Right ventricle myocardium inferior (tissue), 1 donor: ENCODE data around the gene PRKCI. TPM values are rescaled to one million over a fixed set of nuclear protein-coding genes. Genes with fewer than 3 reads are reported as not detected.
"Not testable (repeated sequence)": the region's sequence is repeated elsewhere in the genome, so short reads cannot be mapped to it uniquely, and the experiment has no call there.

Experiments
- ATAC-seq: fragments of 200-7000 bp; cut with Tn5 transposase; one replicate; pipeline ENCODE4 v1.9.1; 2020; ENCODE audit warnings: mild to moderate bottlenecking, moderate library complexity
- DNase-seq: peaks from one replicate; pipeline ENCODE4 v3.0.0; 2021; ENCODE audit errors: missing footprints
- intact Hi-C: fragments of 100-400 bp; cut with DNase I; formaldehyde crosslinking; loops from one replicate; pipeline ENCODE4 v1.11.0; 2022
- total RNA-seq: library from RNA; stranded (reverse); fragmentation: NEBNext Ultra II Directional; extraction: Animal tissue kit (Norgen Biotek cat#: 25700); gene quantifications from one replicate; pipeline ENCODE4 v1.2.1, GENCODE V29; 2021
- donor health status: DM: no; HTN: yes; CAD: no; lungs with severe emphysema.

Gene PRKCI
- total RNA-seq, 1 donor from 2014 or later: 17.2 TPM

GRCh38 chr3:170327040-170327808, 105.0 kb downstream of the PRKCI start:
- no peak for ATAC-seq
- DNase-seq: no peak

DNA sequence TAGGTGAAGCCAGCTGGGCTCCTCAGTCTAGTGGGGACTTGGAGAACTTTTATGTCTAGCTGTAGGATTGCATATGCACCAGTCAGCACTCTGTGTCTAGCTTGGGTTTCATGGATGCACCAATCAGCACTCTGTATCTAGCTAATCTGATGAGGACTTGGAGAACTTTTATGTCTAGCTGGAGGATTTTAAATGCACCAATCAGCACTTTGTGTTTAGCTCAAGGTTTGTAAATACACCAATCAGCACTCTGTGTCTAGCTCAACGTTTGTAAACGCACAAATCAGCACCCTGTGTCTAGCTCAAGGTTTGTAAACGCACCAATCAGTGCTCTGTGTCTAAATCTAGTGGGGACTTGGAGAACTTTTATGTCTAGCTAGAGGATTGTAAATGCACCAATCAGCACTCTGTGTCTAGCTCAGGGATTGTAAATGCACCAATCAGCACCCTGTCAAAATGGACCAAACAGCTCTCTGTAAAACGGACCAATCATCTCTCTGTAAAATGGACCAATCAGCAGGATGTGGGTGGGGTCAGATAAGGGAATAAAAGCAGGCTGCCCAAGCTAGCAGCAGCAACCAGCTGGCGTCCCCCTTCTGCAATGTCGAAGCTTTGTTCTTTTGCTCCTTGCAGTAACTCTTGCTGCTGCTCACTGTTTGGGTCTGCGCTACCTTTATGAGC, 105.8 kb downstream of the PRKCI start:
- ATAC-seq, intact Hi-C loops, DNase-seq: not testable (repeated sequence)

More at GRCh38 chr3:170327040-170327808, 105.0 kb downstream of the PRKCI start:
- intact Hi-C loops: no loop called here

DNA sequence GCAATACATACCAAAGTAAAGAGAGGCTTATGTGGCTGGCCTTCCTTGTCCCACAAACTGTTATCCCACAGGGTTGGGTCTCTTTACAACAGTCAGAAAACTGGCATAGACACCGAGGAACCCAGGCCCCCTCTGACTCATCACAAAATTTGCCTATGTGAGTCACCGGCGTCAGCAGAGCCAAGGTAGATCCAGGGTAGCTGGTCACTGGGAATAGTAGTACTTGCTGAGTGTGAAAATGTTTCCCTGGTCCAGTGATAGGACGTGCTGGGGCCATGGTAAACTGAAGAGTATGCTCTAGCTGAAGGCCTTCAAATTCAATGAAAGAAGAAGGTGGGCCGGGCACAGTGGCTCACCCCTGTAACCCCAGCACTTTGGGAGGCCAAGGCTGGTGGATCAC, 108.1 kb downstream of the PRKCI start:
- no peak for ATAC-seq
- intact Hi-C loops: no loop called here

DNA sequence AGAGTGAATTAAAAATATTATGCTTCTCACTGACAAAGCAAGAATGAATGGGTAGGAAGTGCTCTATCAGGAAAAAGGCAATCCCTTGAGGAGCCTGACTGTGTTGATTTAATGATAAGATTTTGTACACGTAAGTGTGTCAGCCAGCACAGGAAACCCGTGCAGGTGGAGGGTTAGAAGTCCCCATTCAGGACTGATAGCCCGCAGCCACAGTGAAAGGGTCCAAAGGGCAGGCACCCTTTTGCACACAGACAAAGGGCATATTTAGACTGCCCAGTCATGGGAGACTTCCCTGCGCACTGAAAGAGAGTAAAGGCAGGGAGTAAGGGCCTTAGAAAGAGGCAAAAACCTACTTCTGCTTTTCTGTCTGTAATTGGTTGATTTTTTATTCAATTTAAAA, 108.9 kb downstream of the PRKCI start:
- ATAC-seq: no peak

More for the DNA sequence above, 108.1 kb downstream of the PRKCI start:
- no peak for DNase-seq

DNA sequence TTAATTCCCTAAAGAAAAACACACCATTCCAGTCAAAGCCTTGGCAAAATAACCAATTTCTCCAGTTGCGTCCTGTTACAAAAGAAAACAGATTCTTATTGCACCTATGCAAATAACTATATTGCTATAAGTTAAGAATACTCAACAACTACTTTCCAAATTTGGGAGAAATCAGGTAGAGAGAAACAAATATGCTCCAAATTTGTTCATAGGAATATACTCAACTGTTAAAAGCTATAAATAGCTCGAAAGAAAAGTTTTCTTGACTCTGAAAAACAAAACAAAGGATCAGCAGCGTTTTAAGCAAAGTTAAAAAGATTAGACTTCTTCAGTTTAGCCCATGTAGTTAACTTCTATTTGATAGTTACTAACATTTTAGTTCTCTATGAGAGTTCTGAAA, 115.2 kb downstream of the PRKCI start:
- ATAC-seq (no peak), DNase-seq (no peak)
- intact Hi-C loops: no loop called here

More for the DNA sequence above, 108.9 kb downstream of the PRKCI start:
- DNase-seq: no peak
- intact Hi-C loops: no loop called here

DNA sequence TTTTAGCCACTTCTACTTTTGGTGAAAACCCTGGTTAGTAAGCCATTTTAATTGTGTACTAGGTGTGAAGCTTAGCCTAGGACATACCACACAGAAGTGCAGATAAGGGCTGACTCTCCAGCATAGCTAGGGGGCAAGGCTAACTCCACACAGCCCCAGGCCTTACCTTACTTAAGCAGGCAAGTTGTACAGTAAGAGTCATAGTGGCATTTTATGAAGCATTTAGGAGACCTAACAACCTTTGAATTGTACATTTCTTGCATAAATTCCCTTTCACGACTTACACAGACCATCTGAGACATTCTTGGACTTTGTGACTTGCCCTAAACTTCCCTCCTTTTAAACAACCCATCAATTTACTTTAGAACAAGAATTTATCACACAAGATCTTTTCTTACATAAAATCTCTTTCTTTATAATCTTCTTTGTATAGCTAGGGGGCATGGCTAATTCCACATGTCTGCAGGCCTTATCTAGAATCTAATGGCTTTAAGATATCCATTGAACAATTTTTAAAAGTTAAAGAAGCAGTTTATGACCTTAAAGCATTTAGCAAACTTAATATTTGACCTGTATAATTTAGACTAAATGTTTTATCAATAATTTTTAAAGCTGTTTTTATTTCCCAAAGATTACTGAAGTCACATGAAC, 116.6 kb downstream of the PRKCI start:
- intact Hi-C loops: no loop called here
- ATAC-seq (no peak), DNase-seq (no peak)

- DNase-seq, intact Hi-C loops, ATAC-seq: not testable (repeated sequence)
Observed at GRCh38 chr3:170342273-170342672, 120.0 kb downstream of the PRKCI start.

- DNase-seq, intact Hi-C loops: not testable (repeated sequence)
- peak; percentile 34 for ATAC-seq
Observed at GRCh38 chr3:170343859-170344258, 121.6 kb downstream of the PRKCI start.

- ATAC-seq: no peak
- intact Hi-C loops: no loop called here
Observed at GRCh38 chr3:170344971-170345370, 122.7 kb downstream of the PRKCI start.

GRCh38 chr3:170346481-170347392, 124.5 kb downstream of the PRKCI start:
- intact Hi-C loops: no loop called here
- ATAC-seq (no peak), DNase-seq (no peak)

More at GRCh38 chr3:170344971-170345370, 122.7 kb downstream of the PRKCI start:
- no peak for DNase-seq

- DNase-seq: no peak
- no peak for ATAC-seq
- intact Hi-C loops: no loop called here
Observed at GRCh38 chr3:170350515-170351413, 128.5 kb downstream of the PRKCI start.

GRCh38 chr3:170352936-170353335, 130.7 kb downstream of the PRKCI start:
- DNase-seq: no peak
- intact Hi-C loops: no loop called here

DNA sequence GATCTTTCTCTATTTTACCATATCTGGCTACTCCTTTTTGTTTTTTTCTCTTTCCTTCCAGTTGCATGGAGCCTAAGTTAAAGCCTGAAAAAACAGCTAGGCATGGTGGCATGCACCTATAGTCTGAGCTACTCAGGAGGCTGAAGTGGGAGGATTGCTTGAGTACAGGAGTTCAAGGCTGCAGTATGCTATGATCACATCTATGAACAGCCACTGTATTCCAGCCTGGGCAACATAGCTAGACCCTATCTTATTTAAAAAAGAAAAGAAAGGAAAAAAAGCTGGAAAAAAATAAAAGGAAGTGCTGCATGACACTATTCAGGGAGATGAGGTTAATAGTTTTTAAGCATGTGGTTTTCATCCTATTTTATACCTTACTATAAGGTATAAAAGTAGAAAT, 131.3 kb downstream of the PRKCI start:
- ATAC-seq: no peak
- DNase-seq: no peak
- intact Hi-C loops: no loop called here

More at GRCh38 chr3:170352936-170353335, 130.7 kb downstream of the PRKCI start:
- ATAC-seq: no peak

GRCh38 chr3:170354760-170355159, 132.5 kb downstream of the PRKCI start:
- DNase-seq (no peak), ATAC-seq (no peak)
- intact Hi-C loops: loop anchor here (5.0 kb wide), 1 partner anchor 172 kb away; the partner anchor contains the start of gene PHC3
